ENCODE data around the gene AMN.

DNA sequence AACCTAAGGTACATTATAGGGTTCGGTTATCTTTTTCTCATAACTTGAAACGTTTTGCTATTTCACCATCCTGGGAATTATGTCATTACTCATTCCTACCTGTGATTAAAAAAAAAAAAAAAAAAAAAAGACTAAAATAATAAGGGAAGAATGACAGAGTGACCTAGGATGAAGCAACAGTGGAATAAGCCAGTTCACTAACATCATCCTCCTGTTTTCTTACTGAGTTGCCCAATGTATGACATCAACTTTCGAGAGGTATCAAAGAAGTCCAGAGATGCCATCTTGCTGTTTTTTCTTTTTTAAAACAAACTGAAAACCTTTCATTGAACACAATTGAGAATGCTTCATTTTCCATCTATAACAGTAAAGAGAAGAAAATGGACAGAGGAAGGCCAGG lies 42.8 kb downstream of the AMN start:
- TF ChIP-seq, protein P1, sequence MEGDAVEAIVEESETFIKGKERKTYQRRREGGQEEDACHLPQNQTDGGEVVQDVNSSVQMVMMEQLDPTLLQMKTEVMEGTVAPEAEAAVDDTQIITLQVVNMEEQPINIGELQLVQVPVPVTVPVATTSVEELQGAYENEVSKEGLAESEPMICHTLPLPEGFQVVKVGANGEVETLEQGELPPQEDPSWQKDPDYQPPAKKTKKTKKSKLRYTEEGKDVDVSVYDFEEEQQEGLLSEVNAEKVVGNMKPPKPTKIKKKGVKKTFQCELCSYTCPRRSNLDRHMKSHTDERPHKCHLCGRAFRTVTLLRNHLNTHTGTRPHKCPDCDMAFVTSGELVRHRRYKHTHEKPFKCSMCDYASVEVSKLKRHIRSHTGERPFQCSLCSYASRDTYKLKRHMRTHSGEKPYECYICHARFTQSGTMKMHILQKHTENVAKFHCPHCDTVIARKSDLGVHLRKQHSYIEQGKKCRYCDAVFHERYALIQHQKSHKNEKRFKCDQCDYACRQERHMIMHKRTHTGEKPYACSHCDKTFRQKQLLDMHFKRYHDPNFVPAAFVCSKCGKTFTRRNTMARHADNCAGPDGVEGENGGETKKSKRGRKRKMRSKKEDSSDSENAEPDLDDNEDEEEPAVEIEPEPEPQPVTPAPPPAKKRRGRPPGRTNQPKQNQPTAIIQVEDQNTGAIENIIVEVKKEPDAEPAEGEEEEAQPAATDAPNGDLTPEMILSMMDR (IDR thresholded peaks at IDR 0.05; ENCODE audit: low read depth, low read length), result no peak
- TF ChIP-seq, protein P2, sequence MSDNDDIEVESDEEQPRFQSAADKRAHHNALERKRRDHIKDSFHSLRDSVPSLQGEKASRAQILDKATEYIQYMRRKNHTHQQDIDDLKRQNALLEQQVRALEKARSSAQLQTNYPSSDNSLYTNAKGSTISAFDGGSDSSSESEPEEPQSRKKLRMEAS (IDR thresholded peaks at IDR 0.05; ENCODE audit: low read depth, low read length), result no peak
- no peak for TF ChIP-seq POLR2A (IDR thresholded peaks at IDR 0.05; ENCODE audit: extremely low read depth, insufficient read length)
